Dedifferentiated amniotic fluid mesenchymal stem cell (primary cell): ENCODE data around the gene ISLR.

Source experiments
- DNase-seq: peaks from one replicate; pipeline ENCODE4 v3.0.0-alpha.2; 2016; ENCODE audit errors: extremely low spot score

The ISLR gene

DNA sequence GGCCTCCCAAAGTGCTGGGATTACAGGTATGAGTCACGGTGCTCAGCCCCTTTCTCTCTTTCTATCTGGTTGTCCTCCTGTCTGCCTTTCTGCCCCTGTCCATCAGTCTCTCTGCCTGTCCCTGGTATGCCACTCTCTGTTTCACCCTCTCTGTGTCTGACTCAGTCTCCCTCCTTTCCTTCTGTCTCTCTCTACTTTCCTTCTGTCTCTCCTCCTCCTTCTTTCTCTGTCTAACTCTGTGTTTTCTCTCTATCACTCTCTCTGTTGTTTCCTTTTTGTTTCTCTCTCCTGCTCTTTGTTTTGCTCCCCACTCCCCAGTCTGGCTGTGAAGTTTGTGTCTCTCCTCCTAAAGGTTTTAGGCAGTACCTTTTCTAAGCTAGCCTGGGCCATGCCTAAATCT is 38.1 kb downstream of the ISLR start:
- no peak for DNase-seq

GRCh38 chr15:74212494-74212893 is 39.0 kb downstream of the ISLR start:
- DNase-seq: no peak

- no peak for DNase-seq
Measured at GRCh38 chr15:74213858-74214284, 40.4 kb downstream of the ISLR start.

- DNase-seq: no peak
Measured at GRCh38 chr15:74214324-74215021, 41.0 kb downstream of the ISLR start.

GRCh38 chr15:74215958-74216357 is 42.4 kb downstream of the ISLR start:
- DNase-seq: no peak

GRCh38 chr15:74216949-74217348 is 43.4 kb downstream of the ISLR start:
- DNase-seq: no peak

DNA sequence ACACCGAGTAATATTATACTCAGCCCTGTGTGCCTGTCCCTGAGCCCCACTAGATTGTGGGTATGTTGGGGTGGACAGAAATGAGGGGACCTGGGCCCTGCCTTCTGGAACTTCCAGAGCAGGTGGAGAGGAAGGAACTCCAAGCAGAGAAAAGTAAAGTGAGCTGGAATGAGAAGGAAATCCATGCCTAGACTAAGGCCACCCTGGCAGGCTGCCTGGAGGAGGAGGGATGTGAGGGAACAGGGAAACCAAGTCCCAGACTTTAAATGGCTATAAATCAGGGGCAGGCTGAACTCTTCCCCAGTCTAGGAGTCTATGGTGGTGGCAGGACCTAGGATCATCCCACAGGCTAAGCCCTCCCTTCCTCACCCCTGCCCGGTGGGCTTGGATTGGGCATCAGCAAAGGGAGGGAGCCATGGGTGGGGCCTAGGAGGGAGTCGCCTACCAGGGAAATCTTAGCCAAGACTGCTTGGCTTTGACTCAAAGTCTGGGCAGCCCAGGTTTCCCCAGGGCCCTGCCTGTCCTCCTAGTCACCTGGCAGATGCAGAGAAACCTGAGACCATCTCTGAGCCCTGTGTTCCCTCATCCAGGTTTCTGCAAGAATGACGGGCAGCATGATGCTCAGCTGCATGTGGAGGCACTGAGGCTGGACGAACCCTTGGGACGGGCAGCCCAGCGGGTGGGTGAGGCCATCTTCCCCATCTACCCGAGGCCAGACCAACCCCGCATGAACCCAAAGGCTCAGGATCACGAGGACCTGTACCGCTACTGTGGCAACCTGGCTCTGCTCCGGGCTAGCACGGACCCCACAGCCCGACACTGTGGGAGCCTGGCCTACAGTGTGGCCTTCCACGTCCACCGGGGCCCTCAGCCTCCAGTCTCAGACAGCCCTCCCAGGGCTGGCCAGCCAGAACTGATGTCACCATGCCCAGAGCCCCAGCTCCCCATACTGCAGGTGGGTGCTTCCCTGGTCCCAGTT is 44.7 kb downstream of the ISLR start:
- DNase-seq: no peak

DNA sequence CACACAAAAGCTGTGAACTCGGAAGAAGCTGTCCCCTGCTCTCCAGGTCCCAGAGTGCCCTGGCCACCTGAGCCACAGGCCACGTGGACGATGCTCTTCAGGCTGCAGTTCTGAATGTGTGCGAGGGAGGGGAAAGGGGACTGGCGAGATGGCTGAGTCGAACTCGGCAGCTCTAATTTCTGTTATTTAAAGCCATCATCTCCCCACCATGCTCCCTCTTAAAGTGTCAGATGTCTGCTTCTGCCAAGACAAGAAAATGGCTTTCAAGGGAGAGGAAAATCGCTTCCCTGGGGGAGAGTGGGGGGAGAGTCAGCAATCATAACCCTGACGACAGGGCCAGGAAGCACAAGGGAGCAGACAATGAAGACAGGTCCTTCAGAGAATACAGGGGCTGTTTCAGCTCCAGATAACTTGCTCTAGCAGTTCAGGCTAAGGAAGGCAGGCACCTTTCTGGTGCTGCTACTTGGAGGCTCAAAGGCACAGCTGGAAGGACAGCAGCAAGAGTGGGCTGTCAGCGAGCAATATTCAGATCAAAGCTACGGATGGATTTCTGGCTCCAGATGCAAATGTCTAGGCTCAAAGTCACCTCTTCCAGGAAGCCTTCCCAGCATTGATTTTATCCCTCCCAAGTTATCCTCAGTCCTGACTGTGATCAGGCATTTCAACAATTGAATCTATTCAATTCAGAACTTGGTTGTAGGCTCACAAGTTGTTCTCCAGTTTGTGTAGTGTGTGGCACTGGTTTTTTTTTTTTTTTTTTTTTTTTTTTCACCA is 47.2 kb downstream of the ISLR start:
- no peak for DNase-seq

GRCh38 chr15:74221399-74222239 is 48.1 kb downstream of the ISLR start:
- no peak for DNase-seq

DNA sequence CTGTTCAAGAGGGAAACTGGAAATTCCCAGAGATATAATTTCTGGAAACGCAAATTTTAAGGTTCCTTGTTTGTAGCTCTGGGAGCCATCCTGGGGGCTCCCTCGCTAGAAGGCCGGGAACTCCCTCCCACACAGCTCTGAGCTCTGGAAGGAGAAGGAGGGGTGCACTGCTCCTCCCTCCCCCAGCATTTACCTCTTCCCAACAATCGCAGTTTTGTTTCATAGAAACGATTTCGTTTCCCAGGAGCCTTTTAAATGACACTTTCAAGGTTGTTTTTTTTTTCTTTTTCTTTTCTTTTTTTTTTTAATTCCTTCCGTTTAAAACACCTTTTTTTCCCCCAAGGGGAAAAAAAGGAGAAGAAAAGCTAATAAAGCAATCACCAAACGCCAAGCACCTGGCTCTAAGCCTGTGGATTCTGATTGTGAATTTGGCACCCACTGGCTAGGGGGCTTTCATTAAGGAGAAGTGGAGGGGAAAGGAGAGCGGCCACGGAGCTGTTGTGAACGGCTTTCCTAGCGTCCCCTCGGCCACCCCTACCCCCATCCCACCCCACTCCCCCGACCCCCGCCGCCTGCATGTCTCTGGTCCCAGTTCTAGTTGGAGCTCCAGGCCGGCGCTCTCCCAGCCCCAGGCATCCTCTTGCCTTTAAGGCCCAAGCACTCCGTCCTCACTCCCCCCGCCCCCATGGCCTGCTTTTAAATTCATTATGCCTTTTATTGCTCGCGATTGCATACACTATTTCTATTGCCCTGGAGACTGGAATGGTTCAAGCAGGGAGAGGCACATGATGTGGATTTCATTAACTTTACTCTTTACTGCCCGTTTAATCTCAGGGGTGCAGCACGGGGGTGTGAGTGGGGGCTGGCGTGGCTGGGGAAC is 49.0 kb downstream of the ISLR start:
- DNase-seq: no peak

GRCh38 chr15:74225928-74226327 is 52.4 kb downstream of the ISLR start:
- DNase-seq: no peak
